GM19463 (cell line): ENCODE data around the gene NELL1.

Source experiments
- ATAC-seq: cut with Tn5 transposase; IDR thresholded peaks from one replicate; pipeline ENCODE4 v1.9.1; 2021; ENCODE audit warnings: mild to moderate bottlenecking, moderate library complexity; ENCODE audit not compliant: unreplicated experiment

NELL1 gene

DNA sequence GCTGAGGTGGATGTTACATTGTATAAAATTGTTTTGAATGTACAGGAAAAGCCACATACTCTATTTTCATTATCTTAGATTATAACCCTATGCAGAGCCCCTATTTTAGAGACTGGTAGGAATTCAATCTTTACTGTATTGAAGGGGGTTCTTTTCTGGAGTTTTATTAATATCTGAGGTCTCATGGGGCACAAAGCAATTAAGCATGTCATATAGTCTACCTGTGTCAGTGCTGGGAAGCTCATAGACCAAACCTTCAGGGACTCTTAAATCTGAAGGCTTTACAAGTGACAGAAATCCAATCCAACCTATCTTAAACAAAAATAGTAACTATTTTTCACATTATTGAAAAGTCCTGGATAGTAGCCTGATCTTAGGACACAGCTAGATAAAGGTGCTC is 733.7 kb downstream of the NELL1 start:
- no peak for ATAC-seq

DNA sequence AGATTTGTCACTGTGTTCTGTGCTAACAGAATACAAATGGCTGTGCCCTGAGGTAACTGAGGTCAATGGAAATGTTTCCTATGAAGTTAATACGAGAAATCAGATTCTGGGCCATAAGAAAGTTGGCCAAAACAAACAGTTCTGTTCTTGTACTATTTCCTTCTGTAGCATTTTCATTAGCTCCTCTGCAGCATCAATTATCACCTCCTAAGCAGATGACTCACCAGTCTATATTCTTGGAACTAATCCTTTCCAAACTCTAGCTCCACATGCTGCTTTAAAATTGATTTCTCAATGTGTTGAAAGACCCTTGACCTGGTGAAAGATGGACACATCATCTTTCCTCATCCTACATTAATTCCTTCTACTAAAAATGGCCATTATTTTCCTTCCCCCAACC is 736.0 kb downstream of the NELL1 start:
- ATAC-seq = no peak

DNA sequence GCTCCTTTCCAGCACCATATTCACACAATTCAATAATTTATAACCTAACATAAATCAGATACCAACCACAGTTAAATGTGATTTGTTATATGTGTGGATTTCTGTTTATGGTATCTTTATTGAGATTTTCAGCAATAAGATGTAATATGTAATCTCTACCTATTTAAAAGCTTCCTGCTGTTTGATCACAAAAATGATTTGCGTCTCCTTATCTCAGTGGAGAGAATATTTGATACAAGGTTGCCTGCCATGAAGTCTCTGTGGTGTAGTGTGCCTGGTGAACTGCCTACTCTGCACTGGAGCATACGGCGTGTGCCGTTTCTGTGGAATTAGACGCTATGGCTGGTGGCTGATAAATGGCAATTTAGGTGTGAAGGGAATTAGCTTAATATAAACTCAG is 741.1 kb downstream of the NELL1 start:
- ATAC-seq = no peak

DNA sequence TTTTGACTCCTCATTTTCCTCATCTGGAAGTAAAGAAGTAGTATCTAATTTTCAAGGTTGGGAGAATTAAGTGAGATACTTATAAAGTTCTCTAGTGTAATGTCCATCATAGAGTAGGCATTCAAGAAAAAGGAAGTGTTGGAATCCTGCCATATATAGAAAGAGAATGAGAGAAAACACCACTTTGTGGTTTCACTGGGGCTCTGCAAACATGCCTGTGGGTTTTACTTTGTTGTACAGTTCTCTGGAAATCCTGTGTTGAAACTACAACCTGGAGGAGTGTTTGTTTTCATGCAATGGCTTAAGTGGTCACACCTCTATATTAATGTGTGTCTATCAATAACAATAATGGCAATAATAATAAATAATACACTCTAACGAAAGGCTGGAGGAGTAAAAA is 741.7 kb downstream of the NELL1 start:
- ATAC-seq = no peak

DNA sequence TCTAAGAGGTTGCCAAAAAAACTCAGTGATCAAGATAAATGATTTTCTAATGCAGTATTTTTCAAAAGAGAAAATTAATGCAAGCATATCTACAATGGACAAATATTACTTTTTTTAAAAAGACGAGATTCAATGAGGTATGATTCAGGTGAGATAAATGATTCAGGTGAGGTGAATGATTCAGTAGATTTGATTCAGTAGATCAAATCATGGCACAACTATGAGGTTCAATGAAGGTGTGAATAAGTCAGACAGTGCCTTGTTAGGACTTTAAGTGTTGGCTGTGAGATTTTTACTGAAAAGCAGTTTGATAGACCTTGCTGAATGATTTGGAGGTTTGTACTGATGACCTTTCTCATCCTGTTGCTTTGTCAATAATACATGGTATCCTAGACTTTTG is 742.2 kb downstream of the NELL1 start:
- no peak for ATAC-seq

DNA sequence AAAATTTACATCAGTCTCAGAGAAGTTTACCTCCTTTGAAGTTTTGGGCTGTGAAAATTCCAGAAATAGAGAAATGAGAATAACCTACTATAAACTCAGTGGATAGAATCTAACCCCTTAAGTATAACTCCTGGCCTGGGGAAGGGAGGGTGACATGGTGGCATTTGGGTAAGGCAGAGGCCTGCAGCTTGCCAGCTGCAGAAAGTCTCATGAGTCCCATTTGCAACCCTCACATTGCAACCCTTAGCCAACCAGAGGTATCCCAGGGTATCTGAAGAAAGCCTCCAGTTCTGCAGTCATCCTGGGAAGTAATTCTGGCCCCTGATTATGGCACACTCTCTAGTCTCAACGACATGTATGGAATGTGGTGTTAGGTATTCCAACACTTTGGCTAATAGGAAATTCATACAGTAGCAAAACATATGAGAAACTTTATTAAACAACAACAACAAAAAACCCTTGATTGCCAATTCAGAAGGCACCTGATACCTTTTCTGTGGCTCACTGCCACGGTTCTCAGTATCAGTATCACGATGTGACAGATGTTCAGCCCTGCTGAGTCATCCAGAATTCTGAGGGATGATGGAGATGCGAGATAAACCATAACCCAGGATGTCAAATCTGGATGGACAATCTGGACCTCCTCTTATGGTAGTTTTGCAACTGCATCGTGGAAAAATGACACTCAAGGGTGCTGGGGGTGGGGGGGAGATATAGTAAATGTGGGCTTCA is 743.4 kb downstream of the NELL1 start:
- ATAC-seq = no peak

DNA sequence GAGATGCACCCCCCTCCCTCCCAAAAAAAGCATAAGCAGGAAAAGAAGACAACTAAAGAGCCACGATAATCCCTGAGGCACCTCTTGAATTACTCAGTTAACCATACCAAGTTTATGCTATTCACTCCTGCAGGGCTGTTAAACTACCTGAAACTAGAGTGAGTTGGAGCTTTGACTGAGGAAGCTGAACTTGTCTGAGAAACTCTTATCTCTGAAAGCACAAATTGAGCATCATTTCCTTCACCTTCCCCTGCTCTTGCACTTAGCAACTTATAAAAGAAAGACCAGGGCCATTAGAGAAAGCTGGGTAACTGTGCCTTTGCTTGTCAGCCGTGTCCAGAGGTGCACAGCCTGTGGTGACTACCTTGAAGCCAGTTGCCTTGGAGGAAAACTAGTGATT is 745.6 kb downstream of the NELL1 start:
- ATAC-seq = no peak

DNA sequence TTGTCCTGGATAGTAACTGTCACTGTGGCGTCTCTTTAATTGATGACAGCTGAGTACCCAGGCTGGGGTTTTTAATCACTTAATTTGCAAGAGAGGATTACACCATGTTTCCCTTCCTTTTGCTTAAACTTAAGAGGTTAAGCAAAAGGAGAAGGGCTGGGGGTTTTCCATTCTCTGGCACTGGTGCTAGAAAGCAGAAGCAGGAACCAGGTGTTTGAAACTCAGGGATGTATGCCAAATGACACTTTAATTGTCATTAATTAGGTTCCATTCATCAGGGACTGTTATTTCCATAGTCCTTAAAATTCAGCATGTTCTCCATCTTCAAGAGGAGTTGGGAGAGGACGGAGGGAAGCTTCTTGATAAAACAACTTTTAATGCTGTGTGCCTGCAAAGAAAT is 746.2 kb downstream of the NELL1 start:
- ATAC-seq = no peak

DNA sequence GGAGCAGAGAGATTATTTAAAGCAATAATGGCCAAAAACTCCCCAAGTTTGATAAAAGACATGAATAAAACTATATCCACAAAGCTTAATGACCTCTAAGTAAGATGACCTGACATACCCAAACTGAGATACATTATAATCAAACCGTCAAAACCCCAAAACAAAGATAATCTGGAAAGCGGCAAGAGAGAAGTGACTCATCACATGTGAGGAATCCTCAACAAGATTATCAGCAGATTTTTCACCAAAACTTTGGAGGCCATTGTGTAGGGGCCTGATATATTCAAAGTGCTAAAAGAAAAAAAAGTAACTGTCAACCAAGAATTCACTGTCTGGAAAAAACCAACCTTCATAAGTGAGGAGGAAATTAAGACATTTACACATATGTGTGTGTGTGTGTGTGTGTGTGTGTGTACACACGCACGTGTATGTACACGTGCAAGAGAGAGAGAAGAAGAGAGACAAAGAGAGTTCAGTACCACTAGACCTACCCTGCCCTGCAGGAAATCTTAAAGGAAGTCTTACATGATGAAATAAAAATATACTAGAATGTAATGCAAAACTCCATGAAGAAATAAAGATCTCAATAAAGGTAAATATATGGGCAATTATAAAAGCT is 752.4 kb downstream of the NELL1 start:
- ATAC-seq = no peak

DNA sequence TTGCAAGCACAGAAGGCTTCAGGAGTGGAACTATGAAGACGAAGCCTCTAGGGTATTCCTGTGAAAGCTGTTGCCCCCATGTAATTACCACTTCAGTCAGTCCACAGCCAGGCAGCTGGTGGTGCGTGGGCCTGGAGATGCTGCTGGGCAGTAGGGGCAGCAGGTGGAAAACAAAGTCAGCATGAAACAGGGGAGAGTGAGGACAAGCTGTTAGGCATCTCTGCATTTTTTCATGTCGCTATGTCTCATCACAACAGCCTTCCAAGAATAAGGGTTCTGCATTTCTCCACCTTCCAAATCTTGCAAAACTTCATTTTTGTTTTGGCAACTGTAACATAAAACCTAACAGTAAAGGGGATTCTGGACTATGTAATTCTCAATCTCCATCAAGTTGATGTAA is 757.5 kb downstream of the NELL1 start:
- ATAC-seq = no peak

DNA sequence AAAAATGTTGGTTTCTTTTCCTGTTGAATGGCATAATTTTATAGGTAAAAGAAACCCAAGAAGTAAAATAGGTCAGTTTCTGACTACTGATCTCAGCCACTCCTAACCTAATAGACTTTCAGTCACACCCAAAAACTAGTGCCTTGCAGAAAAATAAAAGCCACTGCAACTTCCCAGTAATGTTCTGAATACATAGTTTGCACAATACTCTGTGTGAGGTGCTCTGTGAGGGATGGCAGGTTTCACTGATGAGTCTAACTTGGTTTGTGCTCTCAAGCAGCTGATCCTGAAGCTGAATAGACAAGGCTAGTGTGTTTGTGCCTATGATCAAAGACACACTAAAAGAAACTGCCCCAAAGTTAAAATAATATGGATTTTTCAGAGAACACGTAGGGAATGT is 758.3 kb downstream of the NELL1 start:
- peak; percentile 48 for ATAC-seq

DNA sequence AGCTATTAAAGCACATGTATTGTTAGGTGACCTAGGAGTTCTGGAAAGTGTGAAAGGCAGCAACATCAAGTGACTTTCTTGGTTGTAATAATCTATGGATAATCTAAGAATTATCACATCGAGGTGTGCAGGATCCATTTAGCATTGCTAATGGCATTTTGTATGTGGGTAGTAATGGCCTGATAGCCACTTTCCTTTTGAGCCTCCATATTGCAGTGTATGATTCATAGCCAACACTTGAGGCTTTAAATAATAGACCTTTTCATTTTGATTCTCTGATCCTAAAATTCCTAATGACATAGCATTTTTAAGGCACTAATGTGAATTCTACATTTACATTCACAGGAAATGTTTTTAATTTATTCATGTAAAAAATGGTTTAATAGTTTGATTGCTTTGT is 759.4 kb downstream of the NELL1 start:
- no peak for ATAC-seq

DNA sequence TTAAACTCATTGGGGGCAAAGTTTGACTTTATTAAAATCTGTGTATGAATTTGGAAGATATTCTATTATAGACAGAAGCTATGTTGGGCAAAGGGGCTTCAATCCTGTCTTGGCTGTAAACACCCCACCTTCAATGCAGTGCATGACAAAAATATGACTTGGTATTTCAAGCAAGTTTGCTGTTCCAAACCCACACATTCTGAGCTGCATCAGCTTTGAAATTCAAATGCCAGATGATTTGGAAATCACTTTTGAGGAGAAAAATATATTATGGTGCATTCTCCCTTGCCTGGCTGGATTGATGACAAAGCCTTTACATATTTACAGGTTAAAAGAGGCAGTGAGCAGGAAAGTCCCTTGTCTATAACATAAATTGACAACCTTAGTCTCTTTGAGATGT is 760.0 kb downstream of the NELL1 start:
- no peak for ATAC-seq

DNA sequence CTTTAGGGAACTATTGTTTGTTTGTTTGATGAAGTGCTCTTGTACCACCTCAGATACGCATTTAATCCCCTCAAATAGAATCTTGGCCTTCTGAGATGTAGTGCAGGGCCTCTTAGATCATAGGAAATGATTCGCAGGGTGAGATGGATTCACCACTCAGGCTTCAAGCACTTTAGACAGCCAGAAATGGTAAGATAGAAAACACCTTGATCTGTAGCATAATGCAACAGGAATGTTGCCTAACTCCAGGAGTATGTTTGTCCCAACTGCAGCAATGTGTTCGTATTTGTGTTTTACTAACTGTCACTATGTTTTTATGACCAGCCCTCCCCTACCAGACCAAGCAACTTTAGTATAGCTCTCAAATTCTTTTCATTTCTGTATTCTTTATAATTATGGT is 761.2 kb downstream of the NELL1 start:
- no peak for ATAC-seq

DNA sequence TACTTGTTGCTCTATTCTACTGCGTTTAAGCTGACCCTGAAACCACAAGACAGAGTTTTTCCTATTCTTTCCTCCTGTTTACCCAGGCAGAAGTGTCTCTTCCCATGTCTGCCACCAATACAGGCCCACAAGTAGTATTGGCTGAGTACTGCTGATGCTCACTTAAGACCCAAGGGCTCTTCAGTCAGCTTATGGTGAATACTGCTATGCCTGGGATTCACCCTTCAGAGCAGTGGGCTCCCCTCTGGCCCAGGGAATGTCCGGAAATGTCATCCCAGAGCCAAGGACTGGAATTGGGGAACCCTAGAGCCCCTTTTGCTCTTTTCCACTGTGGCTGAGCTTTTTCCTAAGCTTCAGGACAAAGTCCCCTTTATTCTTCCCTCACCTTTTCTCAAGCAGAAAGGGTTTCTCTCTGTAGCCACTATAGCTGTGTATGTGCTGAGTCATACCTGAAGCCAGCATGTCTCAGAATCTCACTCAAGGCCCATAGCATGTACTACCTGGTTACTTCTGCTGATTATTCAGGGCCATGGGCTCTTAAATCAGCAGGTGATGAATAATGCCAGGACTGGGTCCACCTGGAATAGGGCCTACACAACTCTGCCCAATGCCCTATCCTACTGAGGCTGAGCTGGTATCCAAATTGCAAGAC is 777.7 kb downstream of the NELL1 start:
- peak; percentile 96 for ATAC-seq

DNA sequence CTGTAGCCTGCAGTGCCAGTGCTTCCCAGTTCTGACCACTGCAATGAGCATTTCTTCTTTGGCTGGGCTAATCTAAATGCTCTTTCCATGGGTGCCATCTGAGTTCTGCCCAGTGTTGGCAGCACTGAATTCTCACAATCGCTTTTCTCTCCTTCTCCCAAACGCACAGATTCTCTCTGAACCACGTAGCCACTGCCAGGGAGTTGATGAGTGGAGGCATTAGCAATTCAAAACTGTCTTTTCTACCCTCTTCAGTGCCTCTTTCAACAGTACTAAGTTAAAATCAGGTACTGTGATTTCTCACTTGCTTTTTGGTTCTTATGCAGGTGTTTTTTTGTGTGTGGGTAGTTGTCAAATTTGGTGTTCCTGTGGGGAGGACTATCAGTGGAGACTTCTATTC is 778.5 kb downstream of the NELL1 start:
- ATAC-seq = no peak

DNA sequence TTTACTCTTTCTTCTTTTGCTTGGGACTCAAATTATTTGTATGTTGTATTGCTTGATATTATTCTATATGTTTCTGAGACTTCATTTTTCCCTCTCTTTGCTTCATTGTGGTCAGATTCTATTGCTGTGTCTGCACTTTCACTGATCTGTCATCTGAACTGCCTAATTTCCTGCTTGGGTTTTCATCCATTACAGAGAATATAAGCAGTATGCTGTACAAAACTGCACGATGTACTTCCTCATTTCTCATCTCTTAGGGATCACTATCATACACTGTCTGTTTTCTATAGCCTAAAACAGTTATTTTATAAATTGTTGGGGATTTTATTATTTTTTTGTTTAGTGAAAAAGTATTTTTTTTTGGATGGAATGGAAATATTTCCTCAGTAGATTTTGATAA is 786.8 kb downstream of the NELL1 start:
- no peak for ATAC-seq

DNA sequence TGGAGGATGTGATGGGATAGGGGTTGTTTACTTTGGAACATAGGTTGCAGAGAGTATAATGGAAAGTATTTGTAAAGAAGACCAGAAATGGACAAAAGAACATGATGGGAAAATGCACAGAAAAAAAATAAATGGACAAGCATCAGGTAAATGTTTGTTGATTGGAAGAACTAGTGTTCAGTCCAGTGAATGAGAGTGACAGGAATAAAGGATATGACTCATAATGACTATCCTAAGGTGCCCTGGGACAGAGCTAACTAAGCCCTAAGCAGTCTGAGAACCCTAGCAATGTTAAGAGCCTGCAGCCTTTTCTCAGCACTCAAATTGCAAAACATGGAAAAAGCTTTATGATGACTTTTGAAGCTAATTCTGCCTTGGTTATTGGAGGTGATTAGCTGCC is 790.7 kb downstream of the NELL1 start:
- ATAC-seq = no peak

DNA sequence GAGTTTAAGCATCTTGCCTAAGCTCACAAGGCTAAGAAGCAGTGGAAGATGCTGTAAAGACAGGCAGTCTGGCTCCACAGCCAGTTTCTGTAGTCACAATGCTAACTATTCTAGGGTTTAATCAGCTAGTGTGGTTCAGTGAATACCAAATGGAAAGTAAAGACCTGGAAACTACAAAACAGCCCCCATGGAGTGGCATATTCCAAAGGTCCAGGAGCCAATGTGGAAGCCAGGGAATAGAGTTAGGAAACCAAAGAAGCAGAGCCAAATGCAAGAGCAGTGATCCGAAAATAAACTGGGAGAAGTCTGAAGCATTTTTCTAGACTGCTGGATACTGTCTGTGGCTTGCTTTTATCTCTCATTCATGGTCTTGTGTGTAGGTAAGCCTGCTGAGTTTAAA is 792.3 kb downstream of the NELL1 start:
- no peak for ATAC-seq

DNA sequence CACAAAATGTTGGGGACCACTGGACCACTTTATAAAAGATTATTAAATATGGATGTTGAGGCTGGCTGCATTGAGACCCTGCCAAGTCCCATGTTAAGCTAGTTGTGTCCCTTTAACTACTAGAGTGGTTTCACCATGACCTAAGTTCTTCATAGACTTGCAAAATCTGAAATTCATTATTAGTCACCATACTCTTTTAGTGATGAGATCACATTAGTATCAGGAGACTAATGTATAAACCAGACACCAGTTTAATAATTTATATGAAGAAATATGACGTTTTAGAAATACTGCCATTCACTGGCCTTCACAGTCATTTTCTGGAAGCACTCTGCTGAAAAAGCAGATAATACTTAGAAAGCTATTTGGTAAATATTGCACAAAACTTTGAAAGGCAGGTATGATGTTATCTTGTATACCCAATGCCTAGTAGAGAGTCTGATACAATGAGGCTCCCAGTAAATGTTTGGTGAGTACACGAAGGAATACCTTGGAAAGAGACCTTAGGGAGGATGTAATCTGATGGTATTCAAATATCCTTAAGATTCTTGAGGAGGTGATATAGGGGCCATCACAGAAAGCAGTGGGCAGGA is 795.3 kb downstream of the NELL1 start:
- peak; percentile 63 for ATAC-seq

DNA sequence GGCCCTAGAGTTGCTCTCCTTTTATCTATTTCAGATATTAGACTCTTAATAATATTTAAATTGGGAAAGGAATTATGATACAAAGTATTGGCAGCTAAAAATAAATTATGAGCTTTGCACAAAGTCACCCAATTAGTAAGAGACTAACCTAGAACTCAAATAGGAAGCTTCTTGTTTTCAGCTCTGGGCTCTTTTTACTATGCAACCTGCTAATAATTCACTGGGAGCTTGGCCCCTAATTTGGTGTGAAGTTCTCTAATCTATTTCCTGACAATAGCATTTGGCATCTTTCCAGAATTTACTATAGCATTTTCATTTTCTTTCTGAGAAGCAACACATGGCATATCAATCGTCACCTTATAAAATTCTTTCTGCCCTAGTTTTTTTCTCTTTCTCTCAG is 795.8 kb downstream of the NELL1 start:
- no peak for ATAC-seq

DNA sequence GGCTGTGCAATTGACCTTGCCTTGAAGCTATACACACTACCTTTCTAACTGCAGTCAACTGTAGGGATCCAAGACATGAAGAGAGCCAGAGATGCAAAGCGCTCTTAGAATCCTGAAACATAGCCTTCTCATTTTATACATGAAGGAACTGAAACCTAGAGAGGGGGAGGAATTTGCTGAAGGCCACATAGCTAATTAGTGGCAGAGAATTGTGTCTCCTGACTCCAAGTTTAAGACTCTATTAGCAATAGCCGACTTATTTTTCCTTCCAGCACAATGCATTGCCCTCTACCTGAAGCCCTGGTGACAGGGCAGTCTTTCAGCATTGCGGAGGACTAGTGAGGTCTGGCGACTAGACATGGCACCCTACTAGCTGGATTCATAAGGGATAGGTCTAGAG is 796.5 kb downstream of the NELL1 start:
- no peak for ATAC-seq
